NT2/D1 (cell line): Measurements from ENCODE around the gene CCDC68.

Experiments
- SUZ12 ChIP-seq: IDR thresholded peaks from 2 replicates; pipeline ENCODE4 v1.6.1; 2011; ENCODE audit not compliant: insufficient read length, insufficient read depth; ENCODE audit errors: extremely low read depth
- YY1 ChIP-seq: IDR thresholded peaks from 2 replicates; pipeline ENCODE4 v1.6.1; 2011; ENCODE audit not compliant: insufficient read length, insufficient read depth
- ZNF274 ChIP-seq: IDR thresholded peaks from 2 replicates; pipeline ENCODE4 v1.6.1; 2011; ENCODE audit warnings: mild to moderate bottlenecking, low read depth, low read length

- TF ChIP-seq YY1 (no peak), ZNF274 (no peak), SUZ12 (no peak)
Measured at GRCh38 chr18:54999016-54999415, 39.8 kb upstream of the CCDC68 start.
